Stimulated activated CD4-positive, alpha-beta T cell treated with anti-CD3 and anti-CD28 coated beads, Interleukin-4, amount 100 ng/mL, for 1 hour (primary cell): ENCODE data around the gene CCDC71.
A peak's percentile ranks its signal among the peaks of the same experiment; 100 is the strongest.

ENCODE experiments used
- DNase-seq: peaks from one replicate; pipeline ENCODE4 v3.0.0-alpha.2; 2020

The CCDC71 gene

GRCh38 chr3:49165771-49166751, at the start of gene CCDC71:
TSS of gene CCDC71 (minus strand) at chr3:49166331. CDS start at chr3:49164208, 2,123 bp downstream.
- DNase-seq = peak; percentile 80

- no peak for DNase-seq
These were observed 47.9 kb upstream of the CCDC71 start for GRCh38 chr3:49213998-49214397.

- DNase-seq = no peak
These were observed 47.4 kb upstream of the CCDC71 start for GRCh38 chr3:49213541-49213943.

- no peak for DNase-seq
These were observed 33.8 kb upstream of the CCDC71 start for GRCh38 chr3:49199900-49200281.

- DNase-seq = no peak
These were observed 33.2 kb upstream of the CCDC71 start for GRCh38 chr3:49199239-49199899.

GRCh38 chr3:49198611-49199230, 32.6 kb upstream of the CCDC71 start:
- no peak for DNase-seq

- DNase-seq = no peak
These were observed 32.0 kb upstream of the CCDC71 start for GRCh38 chr3:49198161-49198560.

- DNase-seq = no peak
These were observed 25.6 kb upstream of the CCDC71 start for GRCh38 chr3:49191741-49192140.

GRCh38 chr3:49183873-49184272, 17.7 kb upstream of the CCDC71 start:
- DNase-seq = no peak

- DNase-seq = no peak
These were observed 16.6 kb upstream of the CCDC71 start for GRCh38 chr3:49182682-49183081.

- no peak for DNase-seq
These were observed 15.2 kb upstream of the CCDC71 start for GRCh38 chr3:49181351-49181750.

- no peak for DNase-seq
These were observed 14.0 kb upstream of the CCDC71 start for GRCh38 chr3:49180116-49180515.

GRCh38 chr3:49177073-49177472, 10.9 kb upstream of the CCDC71 start:
- no peak for DNase-seq

- no peak for DNase-seq
These were observed 9.4 kb upstream of the CCDC71 start for GRCh38 chr3:49175530-49175929.

- DNase-seq = no peak
These were observed 8.4 kb upstream of the CCDC71 start for GRCh38 chr3:49174397-49174985.

- DNase-seq = no peak
These were observed 7.7 kb upstream of the CCDC71 start for GRCh38 chr3:49173792-49174170.

GRCh38 chr3:49173116-49173791, 7.1 kb upstream of the CCDC71 start:
- no peak for DNase-seq

- DNase-seq = no peak
These were observed 6.5 kb upstream of the CCDC71 start for GRCh38 chr3:49172551-49173041.

- no peak for DNase-seq
These were observed 5.8 kb upstream of the CCDC71 start for GRCh38 chr3:49171775-49172500.

GRCh38 chr3:49171119-49171774, 5.1 kb upstream of the CCDC71 start, which contains the start of gene KLHDC8B:
TSS of gene KLHDC8B (plus strand) at chr3:49171598. CDS start at chr3:49172770, 1,172 bp downstream.
- DNase-seq = peak; percentile 85

GRCh38 chr3:49170744-49171118, 4.6 kb upstream of the CCDC71 start:
- no peak for DNase-seq
